NCI-H2196 (cell line): ENCODE results near the gene HLTF.
A peak's percentile ranks its signal among the peaks of the same experiment; 100 is the strongest.
"Not testable (repeated sequence)": the region's sequence is repeated elsewhere in the genome, so short reads cannot be mapped to it uniquely, and the experiment has no call there.

ENCODE experiments used
- DNase-seq: peaks from one replicate; lab custom pipeline; 2025; ENCODE audit not compliant: unreplicated experiment; lab: John Stamatoyannopoulos, UW

The HLTF gene

DNA sequence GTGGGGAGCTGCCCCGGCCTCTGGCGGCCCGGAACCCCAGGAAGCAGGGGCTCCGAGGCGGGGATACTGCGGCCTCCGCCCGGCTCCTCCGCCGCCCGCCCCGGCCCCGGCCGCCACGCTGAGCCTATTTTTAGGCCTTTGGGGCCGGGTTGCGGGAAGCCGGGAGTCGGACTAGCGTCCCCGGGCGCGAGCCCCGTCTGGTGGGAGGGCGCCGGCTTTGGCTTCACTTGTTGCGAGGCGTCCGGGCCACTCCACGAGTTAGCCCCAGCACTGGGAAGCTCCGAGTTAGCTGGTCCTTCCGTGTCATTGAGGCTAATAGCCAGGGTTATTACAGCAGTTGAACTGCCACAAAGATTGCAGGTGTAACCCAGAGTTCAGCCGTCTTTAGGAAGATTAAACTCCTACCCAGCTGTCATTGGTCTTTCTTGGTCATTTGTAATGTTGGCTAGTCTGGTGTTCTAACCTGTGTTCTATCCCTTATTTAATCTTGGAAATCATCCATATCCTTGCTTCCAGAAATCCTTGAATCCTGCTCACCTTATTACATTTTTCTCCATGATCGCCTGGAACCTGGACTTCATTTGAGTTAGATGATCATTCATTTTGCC lies 94.2 kb downstream of the HLTF start:
- DNase-seq = peak; percentile 26

- DNase-seq = peak; percentile 86
These were observed 94.9 kb downstream of the HLTF start, which contains the start of gene GYG1 for GRCh38 chr3:148991219-148992026. GYG1 (plus strand) TSS chr3:148991540; CDS start chr3:148991641, 101 bp downstream.

DNA sequence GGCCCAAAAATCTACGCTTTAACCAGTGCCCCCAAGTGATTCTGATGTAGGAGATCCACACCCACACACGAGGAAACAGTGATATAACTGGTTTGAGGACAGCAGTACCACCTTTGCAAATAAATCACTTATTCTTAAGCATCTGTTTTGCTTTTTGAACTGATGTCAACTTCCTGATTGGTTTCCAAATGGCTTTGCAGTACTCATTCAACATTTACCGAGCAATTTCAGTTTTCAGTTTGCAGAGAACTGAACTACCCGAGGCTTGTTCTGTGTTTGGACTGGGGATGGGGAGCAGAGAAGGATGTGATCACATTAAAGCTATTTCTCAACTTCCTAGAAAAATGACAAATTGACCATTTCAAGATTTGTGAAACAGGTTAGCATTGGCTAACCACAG lies 96.1 kb downstream of the HLTF start:
- no peak for DNase-seq

- not testable (repeated sequence) for DNase-seq
These were observed 98.8 kb downstream of the HLTF start for GRCh38 chr3:148987551-148987950.

GRCh38 chr3:148981273-148981672 lies 105.1 kb downstream of the HLTF start:
- DNase-seq = no peak
